SH-SY5Y (cell line): ENCODE results near the gene LARGE1.

ENCODE experiments used
- GATA2 ChIP-seq: IDR thresholded peaks from 2 replicates; pipeline ENCODE4 v1.6.1; 2011; ENCODE audit warnings: mild to moderate bottlenecking, low read depth, low read length
- GATA3 ChIP-seq: IDR thresholded peaks from 2 replicates; pipeline ENCODE4 v1.6.1; 2011; ENCODE audit warnings: low read depth, mild to moderate bottlenecking, low read length, moderate library complexity

DNA sequence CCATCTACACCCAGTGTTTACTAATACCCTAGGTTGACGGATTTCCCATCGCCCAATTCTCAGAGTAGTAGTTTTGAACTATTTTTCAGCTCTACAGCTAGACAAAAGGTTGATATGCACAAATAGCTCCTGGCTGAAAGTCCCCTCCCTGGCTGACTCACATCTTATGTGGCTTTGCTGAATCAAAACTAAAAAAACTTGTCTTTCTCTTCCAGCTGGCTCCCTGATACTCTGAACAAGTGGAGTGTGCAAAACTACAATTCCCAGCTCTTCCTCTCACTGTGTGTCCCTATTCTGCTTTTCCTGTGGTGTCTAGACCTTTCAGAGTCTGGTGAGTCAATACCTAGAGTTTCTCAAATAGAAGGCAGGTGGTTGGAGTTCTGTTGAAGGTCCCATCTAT lies 12.7 kb upstream of the LARGE1 start:
- TF ChIP-seq GATA3 (no peak), GATA2 (no peak)
